Thyroid gland (tissue), 4 donors: ENCODE data around the gene STK31.

Experiments
- POLR2A ChIP-seq, 2 donors: fragments of 450-650 bp; IDR thresholded peaks; one replicate each; pipeline ENCODE4 v1.6.1; 2017; ENCODE audit warnings: antibody characterized with exemption in 2 of 2, mild to moderate bottlenecking in 2 of 2, moderate library complexity in 1 of 2
- TF ChIP-seq, protein P1 (sequence below), 6 experiments: fragments of 200-600 bp in 3 of 6; fragments of 450-650 bp in 3 of 6; sonication (generic) in 3 of 6; IDR thresholded peaks; one replicate each; pipeline ENCODE4 v1.5.1; 2016 to 2019; ENCODE audit warnings: antibody characterized with exemption in 6 of 6, mild to moderate bottlenecking in 2 of 6, inconsistent platforms in 1 of 6, moderate library complexity in 1 of 6

DNA sequence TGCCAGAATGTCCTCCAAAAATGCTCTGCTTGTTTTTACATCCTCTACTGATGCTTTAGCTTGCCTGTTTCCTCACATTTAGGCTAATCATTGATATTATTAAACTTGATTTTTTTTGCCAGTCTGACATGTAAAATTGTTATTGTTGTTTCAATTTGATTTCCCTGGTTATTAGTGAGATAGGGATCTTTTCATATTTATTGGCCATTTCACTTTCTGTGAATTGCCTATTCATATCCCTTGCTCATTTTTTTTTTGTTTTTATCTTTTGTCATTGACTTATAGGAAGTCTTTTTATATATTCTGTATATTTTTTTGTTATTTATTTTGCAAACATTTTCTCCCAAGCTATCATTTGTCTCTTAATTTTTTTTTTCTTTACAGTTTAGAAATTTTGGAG is 16.8 kb upstream of the STK31 start:
- TF ChIP-seq, protein P1, sequence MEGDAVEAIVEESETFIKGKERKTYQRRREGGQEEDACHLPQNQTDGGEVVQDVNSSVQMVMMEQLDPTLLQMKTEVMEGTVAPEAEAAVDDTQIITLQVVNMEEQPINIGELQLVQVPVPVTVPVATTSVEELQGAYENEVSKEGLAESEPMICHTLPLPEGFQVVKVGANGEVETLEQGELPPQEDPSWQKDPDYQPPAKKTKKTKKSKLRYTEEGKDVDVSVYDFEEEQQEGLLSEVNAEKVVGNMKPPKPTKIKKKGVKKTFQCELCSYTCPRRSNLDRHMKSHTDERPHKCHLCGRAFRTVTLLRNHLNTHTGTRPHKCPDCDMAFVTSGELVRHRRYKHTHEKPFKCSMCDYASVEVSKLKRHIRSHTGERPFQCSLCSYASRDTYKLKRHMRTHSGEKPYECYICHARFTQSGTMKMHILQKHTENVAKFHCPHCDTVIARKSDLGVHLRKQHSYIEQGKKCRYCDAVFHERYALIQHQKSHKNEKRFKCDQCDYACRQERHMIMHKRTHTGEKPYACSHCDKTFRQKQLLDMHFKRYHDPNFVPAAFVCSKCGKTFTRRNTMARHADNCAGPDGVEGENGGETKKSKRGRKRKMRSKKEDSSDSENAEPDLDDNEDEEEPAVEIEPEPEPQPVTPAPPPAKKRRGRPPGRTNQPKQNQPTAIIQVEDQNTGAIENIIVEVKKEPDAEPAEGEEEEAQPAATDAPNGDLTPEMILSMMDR (IDR thresholded peaks at IDR 0.05), result no peak
- no peak for TF ChIP-seq POLR2A (IDR thresholded peaks at IDR 0.05)
